ENCODE results near the gene DBH.

The DBH gene

DNA sequence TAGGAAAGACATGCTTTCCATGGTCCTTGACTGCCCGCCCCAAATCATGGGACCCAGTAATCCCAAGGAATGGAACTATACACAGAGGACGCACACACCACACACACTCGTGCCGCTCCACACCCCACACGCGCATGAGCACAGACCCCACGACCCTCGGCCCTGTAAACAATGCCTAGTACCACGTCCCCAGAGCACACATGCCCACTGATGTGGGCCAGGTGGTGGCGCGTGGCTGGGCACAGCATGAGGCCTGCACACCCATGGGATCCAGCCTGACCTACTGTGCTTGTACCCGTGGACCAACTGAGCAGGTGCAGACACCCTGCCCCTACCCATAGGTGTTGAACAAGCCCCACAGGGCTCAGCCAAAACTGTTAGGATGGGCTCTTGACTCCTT lies 739 bp downstream of the DBH start:
- Histone ChIP-seq H3K36me3 (ENCODE audit: control insufficient read depth, low read length) (no peaks in the 10 kb centered on the region), H3F3A (ENCODE audit: control insufficient read depth, insufficient read depth) (no peaks in the 10 kb centered on the region), H3K79me2 (ENCODE audit: control insufficient read depth, low read length) (no peaks in the 10 kb centered on the region), H3K27me3 (ENCODE audit: control insufficient read depth, low read length) (no peaks in the 10 kb centered on the region; the same call in 1 of the 2 replicates), H3K27ac (ENCODE audit: low read depth, low read length) (no peak overlapping the region), H3K9me3 (ENCODE audit: control insufficient read depth, insufficient read depth, low read length) (no peaks in the 10 kb centered on the region), H3K4me1 (ENCODE audit: control insufficient read depth, low read length) (no peaks in the 10 kb centered on the region), H3K4me3 (ENCODE audit: low read length) (no peak overlapping the region), H3K9me2 (replicated peaks; ENCODE audit: control insufficient read depth, low read length) (no peaks in the 10 kb centered on the region), H4K20me1 (ENCODE audit: control insufficient read depth, insufficient read depth, low read depth, low read length) (0 out of 2 replicates have a peak, but pooled peaks cover 3% of the 10 kb centered on the region), H3K4me2 (ENCODE audit: low read length) (no peak overlapping the region)
- TF ChIP-seq, protein P1, sequence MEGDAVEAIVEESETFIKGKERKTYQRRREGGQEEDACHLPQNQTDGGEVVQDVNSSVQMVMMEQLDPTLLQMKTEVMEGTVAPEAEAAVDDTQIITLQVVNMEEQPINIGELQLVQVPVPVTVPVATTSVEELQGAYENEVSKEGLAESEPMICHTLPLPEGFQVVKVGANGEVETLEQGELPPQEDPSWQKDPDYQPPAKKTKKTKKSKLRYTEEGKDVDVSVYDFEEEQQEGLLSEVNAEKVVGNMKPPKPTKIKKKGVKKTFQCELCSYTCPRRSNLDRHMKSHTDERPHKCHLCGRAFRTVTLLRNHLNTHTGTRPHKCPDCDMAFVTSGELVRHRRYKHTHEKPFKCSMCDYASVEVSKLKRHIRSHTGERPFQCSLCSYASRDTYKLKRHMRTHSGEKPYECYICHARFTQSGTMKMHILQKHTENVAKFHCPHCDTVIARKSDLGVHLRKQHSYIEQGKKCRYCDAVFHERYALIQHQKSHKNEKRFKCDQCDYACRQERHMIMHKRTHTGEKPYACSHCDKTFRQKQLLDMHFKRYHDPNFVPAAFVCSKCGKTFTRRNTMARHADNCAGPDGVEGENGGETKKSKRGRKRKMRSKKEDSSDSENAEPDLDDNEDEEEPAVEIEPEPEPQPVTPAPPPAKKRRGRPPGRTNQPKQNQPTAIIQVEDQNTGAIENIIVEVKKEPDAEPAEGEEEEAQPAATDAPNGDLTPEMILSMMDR (IDR thresholded peaks at IDR 0.05; ENCODE audit: low read depth, low read length, poor library complexity, severe bottlenecking), result no peak
- TF ChIP-seq EZH2phosphoT487 (IDR thresholded peaks at IDR 0.05; ENCODE audit: borderline replicate concordance, low read length), result no peak

DNA sequence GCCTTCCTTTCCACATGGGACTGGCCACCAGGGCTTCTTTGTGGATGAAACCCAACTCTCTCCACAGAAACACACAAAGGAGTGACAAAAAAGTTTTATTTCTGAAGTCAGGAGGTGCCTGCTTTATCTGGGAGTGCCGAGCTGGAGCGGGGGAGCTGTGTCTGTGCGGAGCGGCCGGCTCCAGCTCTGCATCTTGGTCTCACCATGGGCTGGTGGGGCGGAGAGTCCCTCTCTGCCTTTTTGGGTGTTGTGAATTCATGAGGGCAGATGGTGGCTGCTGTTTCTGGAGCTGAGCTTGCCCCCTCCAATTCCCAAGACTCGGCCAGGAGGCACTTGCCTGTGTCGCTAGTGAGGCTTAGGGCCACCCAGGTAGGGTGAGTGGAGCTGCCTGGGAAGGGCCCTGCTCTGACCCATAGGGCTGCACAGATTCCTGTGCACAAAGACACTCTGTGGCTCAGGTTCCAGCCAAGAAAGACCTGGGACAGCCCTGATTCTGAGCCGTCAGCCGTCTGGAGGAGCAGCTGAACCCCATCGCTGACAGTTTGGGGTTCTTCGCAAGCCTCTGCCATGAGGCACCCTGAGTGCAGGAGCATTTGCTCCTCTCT lies 1.4 kb downstream of the DBH start:
- no peaks in the 10 kb centered on the region for H3K79me2 ChIP-seq (ENCODE audit: control insufficient read depth, low read length)
- H4K20me1 ChIP-seq (ENCODE audit: control insufficient read depth, insufficient read depth, low read depth, low read length), result 0 out of 2 replicates have a peak, but pooled peaks cover 3% of the 10 kb centered on the region
- TF ChIP-seq, protein P1 (IDR thresholded peaks at IDR 0.05; ENCODE audit: low read depth, low read length, poor library complexity, severe bottlenecking), result no peak
- TF ChIP-seq EZH2phosphoT487 (IDR thresholded peaks at IDR 0.05; ENCODE audit: borderline replicate concordance, low read length), result no peak
- no peaks in the 10 kb centered on the region for H3K9me2 ChIP-seq (replicated peaks; ENCODE audit: control insufficient read depth, low read length)
- no peaks in the 10 kb centered on the region for H3K36me3 ChIP-seq (ENCODE audit: control insufficient read depth, low read length)
- no peaks in the 10 kb centered on the region for H3K9me3 ChIP-seq (ENCODE audit: control insufficient read depth, insufficient read depth, low read length)
- no peaks in the 10 kb centered on the region for H3F3A ChIP-seq (ENCODE audit: control insufficient read depth, insufficient read depth)
- H3K4me1 ChIP-seq (ENCODE audit: control insufficient read depth, low read length), result no peaks in the 10 kb centered on the region
- no peaks in the 10 kb centered on the region; the same call in 1 of the 2 replicates for H3K27me3 ChIP-seq (ENCODE audit: control insufficient read depth, low read length)
- no peak overlapping the region for H3K4me3 ChIP-seq (ENCODE audit: low read length)
- no peak overlapping the region for H3K4me2 ChIP-seq (ENCODE audit: low read length)
- H3K27ac ChIP-seq (ENCODE audit: low read depth, low read length), result no peak overlapping the region

DNA sequence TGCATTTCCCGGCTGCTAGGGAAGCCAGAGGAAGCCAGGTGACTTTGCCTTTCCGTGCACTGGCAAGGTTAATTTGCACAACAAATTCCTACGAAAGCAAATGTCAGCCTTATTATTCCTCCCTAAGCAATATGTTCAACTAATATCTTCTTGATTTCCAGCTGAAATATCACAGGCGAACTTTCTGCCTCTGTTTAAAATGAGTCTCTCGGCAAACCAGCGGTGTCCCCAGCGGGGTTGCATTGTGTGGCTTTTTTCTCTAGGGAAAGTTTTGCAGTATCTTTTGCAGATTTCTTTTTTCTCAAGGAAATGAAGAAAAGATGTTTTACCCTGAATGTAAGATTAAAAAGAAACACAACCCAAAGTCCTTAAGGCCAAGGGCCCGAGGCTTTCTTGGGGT lies 1.9 kb downstream of the DBH start:
- TF ChIP-seq, protein P1 (IDR thresholded peaks at IDR 0.05; ENCODE audit: low read depth, low read length, poor library complexity, severe bottlenecking), result no peak
- no peak for TF ChIP-seq EZH2phosphoT487 (IDR thresholded peaks at IDR 0.05; ENCODE audit: borderline replicate concordance, low read length)
- no peaks in the 10 kb centered on the region for H3F3A ChIP-seq (ENCODE audit: control insufficient read depth, insufficient read depth)
- H3K27me3 ChIP-seq (ENCODE audit: control insufficient read depth, low read length), result no peaks in the 10 kb centered on the region; the same call in 1 of the 2 replicates
- H4K20me1 ChIP-seq (ENCODE audit: control insufficient read depth, insufficient read depth, low read depth, low read length), result 0 out of 2 replicates have a peak, but pooled peaks cover 3% of the 10 kb centered on the region
- no peaks in the 10 kb centered on the region for H3K79me2 ChIP-seq (ENCODE audit: control insufficient read depth, low read length)
- H3K27ac ChIP-seq (ENCODE audit: low read depth, low read length), result no peak overlapping the region
- H3K4me3 ChIP-seq (ENCODE audit: low read length), result no peak overlapping the region
- no peaks in the 10 kb centered on the region for H3K9me3 ChIP-seq (ENCODE audit: control insufficient read depth, insufficient read depth, low read length)
- H3K4me1 ChIP-seq (ENCODE audit: control insufficient read depth, low read length), result no peaks in the 10 kb centered on the region
- no peaks in the 10 kb centered on the region for H3K9me2 ChIP-seq (replicated peaks; ENCODE audit: control insufficient read depth, low read length)
- no peak overlapping the region for H3K4me2 ChIP-seq (ENCODE audit: low read length)
- no peaks in the 10 kb centered on the region for H3K36me3 ChIP-seq (ENCODE audit: control insufficient read depth, low read length)
